ENCODE data around the gene ELF1. TPM values are rescaled to one million over a fixed set of nuclear protein-coding genes. Genes with fewer than 3 reads are reported as not detected.
A peak's percentile ranks its signal among the peaks of the same experiment; 100 is the strongest.

The ELF1 gene
- total and polyA plus RNA-seq, 10 of the 15 experiments (the other 5 are each of a cell fraction or from before 2014, with no cell fraction given) = 43.3 to 97.6 (median 55.7) TPM

GRCh38 chr13:41019011-41019487 is at the start of gene ELF1 (continued):
- TF ChIP-seq ZSCAN29 (IDR thresholded peaks at IDR 0.05) (no peak), LARP7 (IDR thresholded peaks at IDR 0.05) (no peak), POU2F2 (IDR thresholded peaks at IDR 0.05; ENCODE audit: borderline replicate concordance, low read depth, low read length) (peak; percentile 95), MXI1 (IDR thresholded peaks at IDR 0.05; ENCODE audit: low read depth, low read length) (peak; percentile 86; the same call in 1 of the 2 replicates), MEF2B (IDR thresholded peaks at IDR 0.05; ENCODE audit: partially characterized antibody, poor library complexity, severe bottlenecking) (peak; percentile 64), HDAC6 (IDR thresholded peaks at IDR 0.05; ENCODE audit: unreplicated experiment) (no peak)

DNA sequence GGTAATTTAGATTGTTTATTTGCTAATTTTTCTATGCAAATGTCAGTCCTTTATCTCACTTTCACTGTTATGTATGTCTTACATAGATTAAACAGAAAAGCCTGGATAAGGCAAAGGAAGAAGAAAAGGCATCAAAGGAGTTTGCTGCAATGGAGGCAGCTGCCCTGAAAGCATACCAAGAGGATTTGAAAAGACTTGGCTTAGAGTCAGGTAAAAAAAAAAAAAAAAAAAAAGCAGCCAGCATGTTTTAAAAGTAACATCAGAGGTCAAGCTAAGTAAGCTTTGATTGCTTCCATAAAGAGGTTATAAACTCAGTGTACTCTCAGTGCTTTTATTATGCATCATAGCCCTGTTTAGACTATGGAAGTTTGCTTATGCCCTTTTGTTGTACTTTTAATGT is 46.0 kb upstream of the ELF1 start:
- intact Hi-C loops (cut with micrococcal nuclease; ENCODE audit: unreplicated experiment) (no loop called here), in situ Hi-C loops (cut with MboI) (no loop called here)
- BruUV-seq (replicated peaks) = no TSS peak
- POLR2A ChIA-PET = no interaction called here
- SMC1A ChIA-PET (ENCODE audit: uncharacterized antibody, unreplicated experiment) = interaction anchor here (1.7 to 1.9 kb wide), 2 partner anchors 9 to 16 kb away, joined by 5 to 8 read pairs; no protein-coding TSS in a partner anchor
- DNase-seq (ENCODE audit: low read depth, low spot score) = no peak
- peaks cover 36% of the 10 kb centered on the region for H3K79me2 ChIP-seq (ENCODE audit: control insufficient read depth, insufficient read depth, low read length)
- no peaks in the 10 kb centered on the region for H4K20me1 ChIP-seq (ENCODE audit: control insufficient read depth, insufficient read depth)
- H3K9me3 ChIP-seq (replicated peaks; ENCODE audit: control insufficient read depth, insufficient read depth, low read length) = no peaks in the 10 kb centered on the region
- H3K4me3 ChIP-seq = no peak overlapping the region
- CTCF ChIA-PET = no interaction called here
- RAD21 ChIA-PET (ENCODE audit: unreplicated experiment) = no interaction called here
- H2AFZ ChIP-seq (ENCODE audit: control insufficient read depth, low read depth, low read length) = no peak overlapping the region
- H3K4me2 ChIP-seq (ENCODE audit: control insufficient read depth, insufficient read depth) = no peak overlapping the region
- no peak for ATAC-seq
- no peak overlapping the region for H3K27ac ChIP-seq (ENCODE audit: control insufficient read depth, insufficient read depth)
- FAIRE-seq = no peak
- no peaks in the 10 kb centered on the region for H3K27me3 ChIP-seq (replicated peaks in 1 of 2; ENCODE audit: control insufficient read depth in 2 of 2, insufficient read depth in 2 of 2, low read length in 1 of 2)
- peaks cover 3% of the 10 kb centered on the region; the same call in 1 of the 2 replicates for H3K4me1 ChIP-seq (ENCODE audit: control insufficient read depth, insufficient read depth, low read length)
- no peak overlapping the region for H3K9ac ChIP-seq (ENCODE audit: control insufficient read depth, insufficient read depth, low read length)
- peaks cover 0 to 11% of the 10 kb centered on the region in 2 experiments; a peak in 3 of 4 replicates for H3K36me3 ChIP-seq (ENCODE audit: control insufficient read depth in 2 of 2, insufficient read depth in 2 of 2, low read length in 1 of 2)
- TF ChIP-seq WRNIP1 (IDR thresholded peaks at IDR 0.05; ENCODE audit: borderline replicate concordance, low read depth, low read length) = no peak
- TF ChIP-seq, protein P1, sequence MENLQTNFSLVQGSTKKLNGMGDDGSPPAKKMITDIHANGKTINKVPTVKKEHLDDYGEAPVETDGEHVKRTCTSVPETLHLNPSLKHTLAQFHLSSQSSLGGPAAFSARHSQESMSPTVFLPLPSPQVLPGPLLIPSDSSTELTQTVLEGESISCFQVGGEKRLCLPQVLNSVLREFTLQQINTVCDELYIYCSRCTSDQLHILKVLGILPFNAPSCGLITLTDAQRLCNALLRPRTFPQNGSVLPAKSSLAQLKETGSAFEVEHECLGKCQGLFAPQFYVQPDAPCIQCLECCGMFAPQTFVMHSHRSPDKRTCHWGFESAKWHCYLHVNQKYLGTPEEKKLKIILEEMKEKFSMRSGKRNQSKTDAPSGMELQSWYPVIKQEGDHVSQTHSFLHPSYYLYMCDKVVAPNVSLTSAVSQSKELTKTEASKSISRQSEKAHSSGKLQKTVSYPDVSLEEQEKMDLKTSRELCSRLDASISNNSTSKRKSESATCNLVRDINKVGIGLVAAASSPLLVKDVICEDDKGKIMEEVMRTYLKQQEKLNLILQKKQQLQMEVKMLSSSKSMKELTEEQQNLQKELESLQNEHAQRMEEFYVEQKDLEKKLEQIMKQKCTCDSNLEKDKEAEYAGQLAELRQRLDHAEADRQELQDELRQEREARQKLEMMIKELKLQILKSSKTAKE (IDR thresholded peaks at IDR 0.05; ENCODE audit: low read depth, poor library complexity, severe bottlenecking) = no peak
- no peak for TF ChIP-seq LARP7 (IDR thresholded peaks at IDR 0.05)
- no peak for TF ChIP-seq IKZF1 (conservative IDR thresholded peaks at IDR 0.05)
- TF ChIP-seq SMAD1 (IDR thresholded peaks at IDR 0.05; ENCODE audit: low read depth, partially characterized antibody) = no peak
- no peak for TF ChIP-seq RELA (IDR thresholded peaks at IDR 0.05; ENCODE audit: borderline replicate concordance, partially characterized antibody)
- TF ChIP-seq KDM1A (IDR thresholded peaks at IDR 0.05; ENCODE audit: borderline replicate concordance) = no peak
- TF ChIP-seq ESRRA (IDR thresholded peaks at IDR 0.05; ENCODE audit: low read length) = no peak
- TF ChIP-seq BHLHE40 (IDR thresholded peaks at IDR 0.05; ENCODE audit: borderline replicate concordance in 1 of 2, low read depth in 2 of 2, low read length in 1 of 2) = no peak
- TF ChIP-seq, protein P2, sequence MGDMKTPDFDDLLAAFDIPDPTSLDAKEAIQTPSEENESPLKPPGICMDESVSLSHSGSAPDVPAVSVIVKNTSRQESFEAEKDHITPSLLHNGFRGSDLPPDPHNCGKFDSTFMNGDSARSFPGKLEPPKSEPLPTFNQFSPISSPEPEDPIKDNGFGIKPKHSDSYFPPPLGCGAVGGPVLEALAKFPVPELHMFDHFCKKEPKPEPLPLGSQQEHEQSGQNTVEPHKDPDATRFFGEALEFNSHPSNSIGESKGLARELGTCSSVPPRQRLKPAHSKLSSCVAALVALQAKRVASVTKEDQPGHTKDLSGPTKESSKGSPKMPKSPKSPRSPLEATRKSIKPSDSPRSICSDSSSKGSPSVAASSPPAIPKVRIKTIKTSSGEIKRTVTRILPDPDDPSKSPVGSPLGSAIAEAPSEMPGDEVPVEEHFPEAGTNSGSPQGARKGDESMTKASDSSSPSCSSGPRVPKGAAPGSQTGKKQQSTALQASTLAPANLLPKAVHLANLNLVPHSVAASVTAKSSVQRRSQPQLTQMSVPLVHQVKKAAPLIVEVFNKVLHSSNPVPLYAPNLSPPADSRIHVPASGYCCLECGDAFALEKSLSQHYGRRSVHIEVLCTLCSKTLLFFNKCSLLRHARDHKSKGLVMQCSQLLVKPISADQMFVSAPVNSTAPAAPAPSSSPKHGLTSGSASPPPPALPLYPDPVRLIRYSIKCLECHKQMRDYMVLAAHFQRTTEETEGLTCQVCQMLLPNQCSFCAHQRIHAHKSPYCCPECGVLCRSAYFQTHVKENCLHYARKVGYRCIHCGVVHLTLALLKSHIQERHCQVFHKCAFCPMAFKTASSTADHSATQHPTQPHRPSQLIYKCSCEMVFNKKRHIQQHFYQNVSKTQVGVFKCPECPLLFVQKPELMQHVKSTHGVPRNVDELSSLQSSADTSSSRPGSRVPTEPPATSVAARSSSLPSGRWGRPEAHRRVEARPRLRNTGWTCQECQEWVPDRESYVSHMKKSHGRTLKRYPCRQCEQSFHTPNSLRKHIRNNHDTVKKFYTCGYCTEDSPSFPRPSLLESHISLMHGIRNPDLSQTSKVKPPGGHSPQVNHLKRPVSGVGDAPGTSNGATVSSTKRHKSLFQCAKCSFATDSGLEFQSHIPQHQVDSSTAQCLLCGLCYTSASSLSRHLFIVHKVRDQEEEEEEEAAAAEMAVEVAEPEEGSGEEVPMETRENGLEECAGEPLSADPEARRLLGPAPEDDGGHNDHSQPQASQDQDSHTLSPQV (IDR thresholded peaks at IDR 0.05) = no peak
- no peak for TF ChIP-seq BRCA1 (IDR thresholded peaks at IDR 0.05; ENCODE audit: low read depth, low read length)
- no peak for TF ChIP-seq NFYA (IDR thresholded peaks at IDR 0.05; ENCODE audit: borderline replicate concordance, low read depth, low read length)
- TF ChIP-seq SPI1 (IDR thresholded peaks at IDR 0.05; ENCODE audit: borderline replicate concordance, insufficient read depth, low read depth, low read length) = no peak
